Endothelial cell of umbilical vein (primary cell): ENCODE data around the gene CHRNB1.

Experiments
- EZH2 ChIP-seq: IDR thresholded peaks from 2 replicates; pipeline ENCODE4 v1.6.1; 2012; ENCODE audit warnings: borderline replicate concordance, low read depth, mild to moderate bottlenecking, moderate library complexity, low read length, inconsistent platforms; ENCODE audit not compliant: severe bottlenecking
- GATA2 ChIP-seq: IDR thresholded peaks from 2 replicates; pipeline ENCODE4 v1.7.0; 2011; ENCODE audit warnings: low read depth, mild to moderate bottlenecking, moderate library complexity, mixed read lengths, low read length; ENCODE audit not compliant: insufficient read length, insufficient read depth
- JUN ChIP-seq: IDR thresholded peaks from 2 replicates; pipeline ENCODE4 v1.6.1; 2011; ENCODE audit warnings: borderline replicate concordance, low read depth; ENCODE audit not compliant: insufficient read length, insufficient read depth
- MYC ChIP-seq: IDR thresholded peaks from one replicate; pipeline ENCODE4 v1.6.1; 2011; ENCODE audit warnings: mild to moderate bottlenecking, low read depth, low read length
- POLR2A ChIP-seq: IDR thresholded peaks from 2 replicates; pipeline ENCODE4 v1.6.1; 2012; ENCODE audit warnings: low read depth, mild to moderate bottlenecking, control low read depth, low read length
- TF ChIP-seq, protein P1 (sequence below), 2 donors: IDR thresholded peaks; 1 replicate in 1 of 2; 2 replicates in 1 of 2; pipeline ENCODE4 v1.5.1; 2011; ENCODE audit warnings: low read length in 2 of 2, mild to moderate bottlenecking in 2 of 2, moderate library complexity in 2 of 2, control low read depth in 1 of 2, inconsistent platforms in 1 of 2, low read depth in 1 of 2; ENCODE audit not compliant: insufficient read depth in 1 of 2; ENCODE audit errors: extremely low read depth in 1 of 2

DNA sequence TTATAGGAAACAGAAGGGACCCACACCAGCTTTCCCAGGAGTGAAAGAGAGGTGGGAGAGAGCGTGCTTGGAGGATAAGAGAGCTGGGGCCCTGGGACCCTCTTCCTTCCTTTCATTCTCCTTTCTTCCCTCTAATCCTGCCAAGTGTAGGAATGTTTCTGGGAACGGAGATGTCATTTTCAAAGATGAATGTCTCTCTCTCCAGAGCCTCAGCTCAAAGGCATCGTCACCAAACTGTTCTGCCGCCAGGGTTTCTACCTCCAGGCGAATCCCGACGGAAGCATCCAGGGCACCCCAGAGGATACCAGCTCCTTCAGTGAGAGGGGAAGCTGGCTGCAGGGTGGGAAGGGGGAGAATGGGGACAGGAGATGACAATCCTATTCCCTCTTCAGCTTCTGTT lies 3.6 kb upstream of the CHRNB1 start:
- no peak for TF ChIP-seq GATA2
- TF ChIP-seq, protein P1, sequence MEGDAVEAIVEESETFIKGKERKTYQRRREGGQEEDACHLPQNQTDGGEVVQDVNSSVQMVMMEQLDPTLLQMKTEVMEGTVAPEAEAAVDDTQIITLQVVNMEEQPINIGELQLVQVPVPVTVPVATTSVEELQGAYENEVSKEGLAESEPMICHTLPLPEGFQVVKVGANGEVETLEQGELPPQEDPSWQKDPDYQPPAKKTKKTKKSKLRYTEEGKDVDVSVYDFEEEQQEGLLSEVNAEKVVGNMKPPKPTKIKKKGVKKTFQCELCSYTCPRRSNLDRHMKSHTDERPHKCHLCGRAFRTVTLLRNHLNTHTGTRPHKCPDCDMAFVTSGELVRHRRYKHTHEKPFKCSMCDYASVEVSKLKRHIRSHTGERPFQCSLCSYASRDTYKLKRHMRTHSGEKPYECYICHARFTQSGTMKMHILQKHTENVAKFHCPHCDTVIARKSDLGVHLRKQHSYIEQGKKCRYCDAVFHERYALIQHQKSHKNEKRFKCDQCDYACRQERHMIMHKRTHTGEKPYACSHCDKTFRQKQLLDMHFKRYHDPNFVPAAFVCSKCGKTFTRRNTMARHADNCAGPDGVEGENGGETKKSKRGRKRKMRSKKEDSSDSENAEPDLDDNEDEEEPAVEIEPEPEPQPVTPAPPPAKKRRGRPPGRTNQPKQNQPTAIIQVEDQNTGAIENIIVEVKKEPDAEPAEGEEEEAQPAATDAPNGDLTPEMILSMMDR (IDR thresholded peaks at IDR 0.05; ENCODE audit: extremely low read depth in 1 of 2, insufficient read depth in 1 of 2, low read depth in 1 of 2, low read length in 2 of 2): no peak
- no peak for TF ChIP-seq EZH2
- TF ChIP-seq POLR2A: no peak
- TF ChIP-seq MYC: no peak
- no peak for TF ChIP-seq JUN
